ENCODE results near the gene GNG7. TPM values are rescaled to one million over a fixed set of nuclear protein-coding genes. Genes with fewer than 3 reads are reported as not detected.

GNG7 gene
- total RNA-seq, 1 experiment from 2014 or later: 9.6 TPM

GRCh38 chr19:2500841-2501261 lies 201.6 kb downstream of the GNG7 start:
- peaks cover 3% of the 10 kb centered on the region; the same call in 1 of the 2 replicates for H3K27me3 Mint-ChIP-seq (ENCODE audit: low read depth)
- H3K4me1 Mint-ChIP-seq: peaks cover 20% of the 10 kb centered on the region
- no peaks in the 10 kb centered on the region for H3K9me3 Mint-ChIP-seq
- H3K27ac Mint-ChIP-seq: no peak overlapping the region
- ChIA-PET POLR2A (no interaction called here), CTCF (no interaction called here)
- no peak for TF ChIP-seq ESRRA (CRISPR knock-in tag; IDR thresholded peaks at IDR 0.05; ENCODE audit: borderline replicate concordance)
- no peak for TF ChIP-seq JUN (CRISPR knock-in tag; IDR thresholded peaks at IDR 0.05)
- no peak for TF ChIP-seq ZBTB21 (CRISPR knock-in tag; IDR thresholded peaks at IDR 0.05; ENCODE audit: borderline replicate concordance)
- TF ChIP-seq HMGA2 (CRISPR knock-in tag; IDR thresholded peaks at IDR 0.05): no peak
- TF ChIP-seq FOXP4 (CRISPR knock-in tag; IDR thresholded peaks at IDR 0.05): no peak
- TF ChIP-seq SP1 (CRISPR knock-in tag; conservative IDR thresholded peaks at IDR 0.05): no peak
- TF ChIP-seq ZNF671 (CRISPR knock-in tag; IDR thresholded peaks at IDR 0.05): no peak
- no peak for TF ChIP-seq KAT7 (CRISPR knock-in tag; IDR thresholded peaks at IDR 0.05; ENCODE audit: borderline replicate concordance)
- no peak for TF ChIP-seq ATF6 (CRISPR knock-in tag; IDR thresholded peaks at IDR 0.05)
- no peak for TF ChIP-seq ZNF232 (CRISPR knock-in tag; IDR thresholded peaks at IDR 0.05)
- TF ChIP-seq NFE2L1 (CRISPR knock-in tag; IDR thresholded peaks at IDR 0.05): no peak
- TF ChIP-seq E2F5 (CRISPR knock-in tag; IDR thresholded peaks at IDR 0.05): no peak
- TF ChIP-seq IRF2 (CRISPR knock-in tag; IDR thresholded peaks at IDR 0.05; ENCODE audit: borderline replicate concordance, low read depth): no peak
- TF ChIP-seq TEAD1 (CRISPR knock-in tag; IDR thresholded peaks at IDR 0.05): no peak
- TF ChIP-seq, protein P1, sequence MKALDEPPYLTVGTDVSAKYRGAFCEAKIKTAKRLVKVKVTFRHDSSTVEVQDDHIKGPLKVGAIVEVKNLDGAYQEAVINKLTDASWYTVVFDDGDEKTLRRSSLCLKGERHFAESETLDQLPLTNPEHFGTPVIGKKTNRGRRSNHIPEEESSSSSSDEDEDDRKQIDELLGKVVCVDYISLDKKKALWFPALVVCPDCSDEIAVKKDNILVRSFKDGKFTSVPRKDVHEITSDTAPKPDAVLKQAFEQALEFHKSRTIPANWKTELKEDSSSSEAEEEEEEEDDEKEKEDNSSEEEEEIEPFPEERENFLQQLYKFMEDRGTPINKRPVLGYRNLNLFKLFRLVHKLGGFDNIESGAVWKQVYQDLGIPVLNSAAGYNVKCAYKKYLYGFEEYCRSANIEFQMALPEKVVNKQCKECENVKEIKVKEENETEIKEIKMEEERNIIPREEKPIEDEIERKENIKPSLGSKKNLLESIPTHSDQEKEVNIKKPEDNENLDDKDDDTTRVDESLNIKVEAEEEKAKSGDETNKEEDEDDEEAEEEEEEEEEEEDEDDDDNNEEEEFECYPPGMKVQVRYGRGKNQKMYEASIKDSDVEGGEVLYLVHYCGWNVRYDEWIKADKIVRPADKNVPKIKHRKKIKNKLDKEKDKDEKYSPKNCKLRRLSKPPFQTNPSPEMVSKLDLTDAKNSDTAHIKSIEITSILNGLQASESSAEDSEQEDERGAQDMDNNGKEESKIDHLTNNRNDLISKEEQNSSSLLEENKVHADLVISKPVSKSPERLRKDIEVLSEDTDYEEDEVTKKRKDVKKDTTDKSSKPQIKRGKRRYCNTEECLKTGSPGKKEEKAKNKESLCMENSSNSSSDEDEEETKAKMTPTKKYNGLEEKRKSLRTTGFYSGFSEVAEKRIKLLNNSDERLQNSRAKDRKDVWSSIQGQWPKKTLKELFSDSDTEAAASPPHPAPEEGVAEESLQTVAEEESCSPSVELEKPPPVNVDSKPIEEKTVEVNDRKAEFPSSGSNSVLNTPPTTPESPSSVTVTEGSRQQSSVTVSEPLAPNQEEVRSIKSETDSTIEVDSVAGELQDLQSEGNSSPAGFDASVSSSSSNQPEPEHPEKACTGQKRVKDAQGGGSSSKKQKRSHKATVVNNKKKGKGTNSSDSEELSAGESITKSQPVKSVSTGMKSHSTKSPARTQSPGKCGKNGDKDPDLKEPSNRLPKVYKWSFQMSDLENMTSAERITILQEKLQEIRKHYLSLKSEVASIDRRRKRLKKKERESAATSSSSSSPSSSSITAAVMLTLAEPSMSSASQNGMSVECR (CRISPR knock-in tag; IDR thresholded peaks at IDR 0.05; ENCODE audit: borderline replicate concordance): no peak
- no peak for TF ChIP-seq NFYB (CRISPR knock-in tag; conservative IDR thresholded peaks at IDR 0.05; ENCODE audit: low read depth)
- ATAC-seq (no peak), DNase-seq (ENCODE audit: low spot score) (no peak)
- no peaks in the 10 kb centered on the region for H3K36me3 Mint-ChIP-seq
- H3K4me3 Mint-ChIP-seq: no peak overlapping the region

DNA sequence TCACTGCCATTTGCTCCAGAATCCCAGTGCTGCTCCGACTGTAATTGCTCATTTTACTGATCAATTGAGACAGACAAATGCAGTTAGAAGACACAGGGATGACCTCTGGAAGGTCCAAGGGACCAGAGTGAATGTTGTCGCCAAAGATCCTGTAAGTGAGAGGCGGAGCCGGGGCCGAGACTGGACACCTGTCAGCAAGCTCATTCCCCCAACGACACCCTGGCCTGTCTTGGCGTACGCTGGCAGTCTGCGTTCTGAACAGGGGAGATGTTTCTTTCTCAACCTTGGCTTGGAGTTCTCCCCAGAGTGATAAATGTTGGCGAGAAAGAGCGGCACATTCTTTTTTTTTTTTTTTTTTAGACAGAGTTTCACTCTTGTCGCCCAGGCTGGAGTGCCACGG lies 202.3 kb downstream of the GNG7 start:
- no peak for DNase-seq (ENCODE audit: low spot score)
- no peak overlapping the region for H3K4me3 Mint-ChIP-seq
- POLR2A ChIA-PET: interaction anchor here (0.6 kb wide), 1 partner anchor 1747 kb away, joined by 4 read pairs; no protein-coding TSS in a partner anchor
- H3K27ac Mint-ChIP-seq: no peak overlapping the region; the same call in 1 of the 2 replicates
- H3K4me1 Mint-ChIP-seq: peaks cover 21% of the 10 kb centered on the region
- CTCF ChIA-PET: no interaction called here
- H3K9me3 Mint-ChIP-seq: no peaks in the 10 kb centered on the region
- no peaks in the 10 kb centered on the region for H3K36me3 Mint-ChIP-seq
- no peak for ATAC-seq
- H3K27me3 Mint-ChIP-seq (ENCODE audit: low read depth): peaks cover 3% of the 10 kb centered on the region; the same call in 1 of the 2 replicates
- TF ChIP-seq ZNF425 (CRISPR knock-in tag; conservative IDR thresholded peaks at IDR 0.05) (no peak), E2F1 (CRISPR knock-in tag; IDR thresholded peaks at IDR 0.05) (no peak), MAX (CRISPR knock-in tag; IDR thresholded peaks at IDR 0.05) (no peak), MLX (CRISPR knock-in tag; IDR thresholded peaks at IDR 0.05) (no peak), ZNF416 (CRISPR knock-in tag; IDR thresholded peaks at IDR 0.05) (no peak)
- TF ChIP-seq, protein P2, sequence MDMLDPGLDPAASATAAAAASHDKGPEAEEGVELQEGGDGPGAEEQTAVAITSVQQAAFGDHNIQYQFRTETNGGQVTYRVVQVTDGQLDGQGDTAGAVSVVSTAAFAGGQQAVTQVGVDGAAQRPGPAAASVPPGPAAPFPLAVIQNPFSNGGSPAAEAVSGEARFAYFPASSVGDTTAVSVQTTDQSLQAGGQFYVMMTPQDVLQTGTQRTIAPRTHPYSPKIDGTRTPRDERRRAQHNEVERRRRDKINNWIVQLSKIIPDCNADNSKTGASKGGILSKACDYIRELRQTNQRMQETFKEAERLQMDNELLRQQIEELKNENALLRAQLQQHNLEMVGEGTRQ (CRISPR knock-in tag; IDR thresholded peaks at IDR 0.05): no peak

Data from WTC11 (cell line).